HEK293T (cell line): ENCODE results near the gene ARAP1.

Experiments used
- ARNT ChIP-seq: fragments of 450-650 bp; IDR thresholded peaks from 2 replicates; pipeline ENCODE4 v1.6.1; 2017; ENCODE audit warnings: mild to moderate bottlenecking
- BHLHE40 ChIP-seq: fragments of 450-650 bp; IDR thresholded peaks from 2 replicates; pipeline ENCODE4 v1.6.1; 2016; ENCODE audit warnings: mild to moderate bottlenecking, moderate library complexity, borderline replicate concordance
- CTBP1 ChIP-seq: fragments of 450-650 bp; IDR thresholded peaks from 2 replicates; pipeline ENCODE4 v1.6.1; 2016; ENCODE audit warnings: borderline replicate concordance
- FOXK2 ChIP-seq: fragments of 450-650 bp; IDR thresholded peaks from 2 replicates; pipeline ENCODE4 v1.6.1; 2016; ENCODE audit warnings: mild to moderate bottlenecking
- FOXM1 ChIP-seq: fragments of 450-650 bp; IDR thresholded peaks from 2 replicates; pipeline ENCODE4 v1.6.1; 2017; ENCODE audit warnings: mild to moderate bottlenecking, borderline replicate concordance
- HDGF ChIP-seq: fragments of 450-650 bp; IDR thresholded peaks from 2 replicates; pipeline ENCODE4 v1.6.1; 2017; ENCODE audit warnings: antibody characterized with exemption, borderline replicate concordance
- L3MBTL2 ChIP-seq: fragments of 450-650 bp; conservative IDR thresholded peaks from 2 replicates; pipeline ENCODE4 v1.6.1; 2016; ENCODE audit warnings: mild to moderate bottlenecking
- LEF1 ChIP-seq: fragments of 450-650 bp; IDR thresholded peaks from 2 replicates; pipeline ENCODE4 v1.6.1; 2017; ENCODE audit warnings: mild to moderate bottlenecking, borderline replicate concordance
- NFRKB ChIP-seq: fragments of 450-650 bp; IDR thresholded peaks from 2 replicates; pipeline ENCODE4 v1.6.1; 2016; ENCODE audit warnings: mild to moderate bottlenecking, moderate library complexity
- SP1 ChIP-seq: fragments of 450-650 bp; IDR thresholded peaks from 2 replicates; pipeline ENCODE4 v1.6.1; 2017
- SUZ12 ChIP-seq: fragments of 450-650 bp; IDR thresholded peaks from 2 replicates; pipeline ENCODE4 v1.6.1; 2016; ENCODE audit warnings: mild to moderate bottlenecking
- TARDBP ChIP-seq: fragments of 450-650 bp; IDR thresholded peaks from 2 replicates; pipeline ENCODE4 v1.6.1; 2016
- ZNF384 ChIP-seq: fragments of 450-650 bp; IDR thresholded peaks from 2 replicates; pipeline ENCODE4 v1.6.1; 2016
- TF ChIP-seq, protein P1 (sequence below): fragments of 450-650 bp; IDR thresholded peaks from 2 replicates; pipeline ENCODE4 v1.6.1; 2016

DNA sequence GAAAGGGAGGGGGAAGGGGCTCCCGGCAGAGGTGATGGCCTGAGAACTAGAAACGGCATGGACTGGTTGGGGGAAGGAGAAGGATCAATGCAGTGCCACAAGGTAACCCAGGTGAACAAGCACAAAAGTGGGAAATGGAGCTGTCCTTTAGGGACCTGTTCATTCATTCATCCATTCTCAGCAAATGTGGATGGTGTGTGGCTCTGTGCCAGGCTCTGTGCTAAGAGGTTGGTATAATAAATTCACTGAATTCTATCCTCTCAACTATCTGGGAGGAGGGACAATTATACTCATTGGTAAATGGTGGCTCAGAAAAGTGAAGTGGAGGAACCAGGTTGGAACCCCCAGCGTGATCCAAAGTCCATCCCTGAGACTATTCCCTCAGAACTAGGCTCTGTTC, 18.6 kb upstream of the ARAP1 start:
- TF ChIP-seq LEF1 (no peak), NFRKB (no peak), FOXM1 (no peak), ZNF384 (no peak), L3MBTL2 (no peak), TARDBP (no peak), BHLHE40 (no peak), HDGF (no peak), SUZ12 (no peak), FOXK2 (no peak), ARNT (no peak), CTBP1 (no peak), SP1 (no peak)
- TF ChIP-seq, protein P1, sequence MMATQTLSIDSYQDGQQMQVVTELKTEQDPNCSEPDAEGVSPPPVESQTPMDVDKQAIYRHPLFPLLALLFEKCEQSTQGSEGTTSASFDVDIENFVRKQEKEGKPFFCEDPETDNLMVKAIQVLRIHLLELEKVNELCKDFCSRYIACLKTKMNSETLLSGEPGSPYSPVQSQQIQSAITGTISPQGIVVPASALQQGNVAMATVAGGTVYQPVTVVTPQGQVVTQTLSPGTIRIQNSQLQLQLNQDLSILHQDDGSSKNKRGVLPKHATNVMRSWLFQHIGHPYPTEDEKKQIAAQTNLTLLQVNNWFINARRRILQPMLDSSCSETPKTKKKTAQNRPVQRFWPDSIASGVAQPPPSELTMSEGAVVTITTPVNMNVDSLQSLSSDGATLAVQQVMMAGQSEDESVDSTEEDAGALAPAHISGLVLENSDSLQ, result no peak
